Dermis blood vessel endothelial cell (primary cell): ENCODE measurements around the gene ADGRV1. TPM values are rescaled to one million over a fixed set of nuclear protein-coding genes. Genes with fewer than 3 reads are reported as not detected.
"Not testable (repeated sequence)": the region's sequence is repeated elsewhere in the genome, so short reads cannot be mapped to it uniquely, and the experiment has no call there.

ENCODE experiments used
- DNase-seq: peaks from one replicate; pipeline ENCODE4 v3.0.0; 2010
- total RNA-seq: library from RNA; depleted of rRNA; stranded (reverse); fragments of >200 nt; gene quantifications from 2 replicates; pipeline ENCODE4 v1.2.3, GENCODE V29; 2014

The ADGRV1 gene
- total RNA-seq, 1 donor from 2014 or later: under 0.01 TPM

DNA sequence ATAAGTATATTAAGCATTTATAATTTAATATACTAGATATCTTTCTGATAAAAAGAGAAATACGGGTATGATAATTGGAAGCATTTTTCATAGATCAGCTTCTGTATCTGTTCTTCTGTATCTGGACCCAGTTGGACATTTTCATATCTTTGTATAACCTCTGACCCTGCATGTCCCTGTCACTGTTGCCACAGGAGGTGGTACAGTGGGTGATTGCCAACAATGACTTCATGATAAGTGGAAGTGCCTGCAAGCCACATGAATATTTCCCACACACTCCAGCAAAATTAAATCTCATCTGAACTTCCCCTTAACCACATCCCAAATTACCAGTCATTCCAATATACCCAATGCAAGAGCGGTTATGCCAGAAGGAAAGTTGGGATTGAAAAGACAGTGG is 448.1 kb downstream of the ADGRV1 start:
- DNase-seq: no peak

DNA sequence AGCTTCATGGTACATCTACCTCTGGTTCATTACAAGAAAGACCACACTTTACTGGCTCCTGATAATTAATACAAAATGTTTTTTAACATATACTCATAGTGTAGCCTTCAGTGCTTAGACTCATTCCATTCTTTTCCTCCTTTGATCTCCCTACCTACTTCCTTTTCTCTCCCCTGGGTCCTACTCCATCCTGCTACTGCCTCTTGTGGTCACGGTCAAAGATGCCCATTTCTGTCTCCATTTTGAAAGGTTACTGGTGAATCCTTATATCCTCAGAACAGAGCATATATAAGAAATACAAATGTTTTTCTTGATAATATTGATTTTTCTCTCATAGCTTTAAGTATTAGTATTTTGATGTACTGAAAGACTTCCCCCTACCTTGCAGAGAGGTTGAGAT is 448.7 kb downstream of the ADGRV1 start:
- no peak for DNase-seq

DNA sequence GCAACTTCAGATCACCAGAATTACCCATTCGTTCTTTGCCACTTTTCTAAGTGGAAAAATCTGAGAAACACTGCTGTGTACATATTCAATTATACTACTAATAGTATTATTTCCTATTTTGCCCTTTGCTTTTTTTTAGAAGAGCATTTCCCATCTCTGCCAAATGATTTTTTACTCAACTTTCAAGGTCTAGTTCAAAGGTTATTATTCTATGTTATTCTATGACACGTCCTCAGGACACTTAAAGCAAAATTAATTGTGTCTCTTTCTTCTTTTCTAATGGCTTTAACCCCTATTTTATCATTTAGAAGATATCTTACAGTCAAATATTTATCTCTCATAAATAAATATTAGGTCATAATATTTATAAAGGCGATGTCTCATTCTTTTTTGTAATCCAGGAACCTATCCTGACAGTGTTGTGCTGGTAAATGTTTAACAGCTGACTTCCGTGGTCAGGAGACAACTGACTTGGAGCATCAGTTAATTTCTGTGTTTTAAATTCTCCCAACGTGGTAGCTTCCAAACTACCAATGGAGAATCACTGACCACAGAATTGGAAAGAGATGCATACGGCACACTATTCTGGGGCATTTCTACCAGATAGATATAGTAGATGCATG is 449.3 kb downstream of the ADGRV1 start:
- no peak for DNase-seq

DNA sequence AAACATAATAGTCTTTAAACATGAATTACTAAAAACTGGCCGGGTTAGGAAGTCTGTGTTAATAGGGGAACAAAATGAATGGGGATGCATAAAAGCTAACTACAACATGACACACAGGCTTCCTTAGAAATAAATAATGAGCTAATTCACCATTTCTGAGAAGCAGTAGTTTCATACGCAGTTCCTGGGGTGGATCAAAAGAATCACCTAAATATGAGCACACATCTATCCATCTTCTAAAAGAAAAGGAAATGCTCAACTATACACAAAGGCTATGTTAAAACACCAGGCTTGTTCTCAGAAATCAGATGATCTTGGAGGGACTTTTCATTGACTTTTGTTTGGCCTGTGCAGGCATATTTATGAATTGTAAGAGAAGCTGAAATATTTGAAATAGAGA is 451.5 kb downstream of the ADGRV1 start:
- no peak for DNase-seq

DNA sequence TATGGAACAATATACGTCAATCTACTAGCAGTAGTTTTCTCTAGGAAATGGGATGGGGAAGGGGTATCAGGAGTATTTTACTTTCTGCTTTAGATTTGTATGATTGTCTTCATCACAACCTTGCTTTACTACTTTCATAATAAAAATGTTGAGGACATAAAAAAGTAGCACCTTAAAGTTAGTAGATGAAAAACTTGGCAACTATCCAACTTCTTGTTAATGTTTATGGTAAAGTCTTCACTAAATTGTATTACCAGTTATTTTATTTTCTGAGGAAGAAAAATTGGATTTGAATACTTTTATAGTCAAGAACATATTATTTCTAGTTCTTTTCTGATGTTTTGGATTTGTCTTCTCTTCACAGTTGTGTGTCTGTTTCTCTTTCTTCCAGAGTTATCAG is 452.4 kb downstream of the ADGRV1 start:
- no peak for DNase-seq

DNA sequence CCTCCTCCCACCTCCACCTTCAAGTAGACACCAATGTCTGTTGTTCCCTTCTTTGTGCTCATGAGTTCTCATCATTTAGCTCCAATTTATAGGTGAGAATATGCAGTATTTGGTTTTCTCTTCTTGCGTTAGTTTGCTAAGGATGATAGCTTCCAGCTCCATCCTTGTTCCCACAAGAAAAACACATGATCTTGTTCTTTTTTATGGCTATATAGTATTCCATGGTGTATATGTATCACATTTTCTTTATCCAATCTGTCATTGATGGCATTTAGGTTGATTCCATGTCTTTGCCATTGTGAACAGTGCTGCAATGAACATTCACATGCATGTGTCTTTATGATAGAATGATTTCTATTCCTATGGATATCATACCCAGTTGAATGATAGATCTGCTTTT is 454.3 kb downstream of the ADGRV1 start:
- DNase-seq: not testable (repeated sequence)

DNA sequence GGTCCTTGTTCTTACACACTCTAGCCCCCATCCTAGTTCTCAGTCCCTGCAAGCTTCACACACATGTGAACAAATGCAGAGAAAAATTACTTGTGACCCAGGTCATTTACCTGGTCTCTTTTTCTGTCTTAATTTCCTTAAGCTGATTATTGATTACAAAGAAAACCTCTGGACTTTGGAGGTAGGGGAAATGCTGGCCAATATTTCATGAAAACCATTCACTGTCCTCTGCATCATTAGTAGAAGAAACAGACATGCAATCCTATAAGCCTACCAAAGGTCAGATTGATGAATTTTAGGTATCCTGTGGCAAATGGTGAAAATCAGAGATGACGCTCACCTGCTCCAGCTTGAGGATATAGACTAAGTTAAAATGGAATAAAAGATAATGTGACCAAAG is 457.7 kb downstream of the ADGRV1 start:
- no peak for DNase-seq

DNA sequence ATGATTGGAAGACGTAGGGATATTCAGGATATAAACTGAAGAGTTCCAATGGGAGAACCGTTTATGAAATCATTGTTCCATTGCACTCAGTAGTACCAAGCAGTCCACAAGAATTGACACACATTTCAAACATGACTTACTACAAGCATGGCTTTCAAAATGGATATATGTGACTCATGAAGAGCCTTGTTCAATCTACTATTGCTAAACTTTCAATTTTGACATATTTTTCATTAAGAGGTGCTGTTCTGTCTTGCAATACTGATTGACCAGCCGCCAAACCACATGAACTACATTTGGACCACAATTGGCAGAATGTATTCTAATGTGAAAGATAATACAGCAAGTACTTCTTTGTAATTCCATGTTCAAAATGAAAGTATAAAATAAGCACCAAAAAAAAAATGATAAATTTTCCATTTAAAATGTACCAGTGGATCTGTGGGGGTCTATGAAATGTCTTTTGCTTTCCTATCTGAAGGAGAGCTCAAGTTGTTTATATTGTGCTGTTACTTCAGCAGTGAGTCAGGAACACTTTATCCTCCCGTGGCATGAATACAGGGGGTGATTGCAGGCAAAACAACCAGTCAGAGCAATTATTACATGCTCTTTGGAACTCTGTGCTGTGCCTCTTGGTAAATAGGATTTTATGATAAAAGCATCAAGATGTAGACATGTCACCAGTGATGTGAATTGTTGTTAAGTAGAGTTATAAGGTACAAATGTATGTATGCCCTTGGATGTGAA is 458.5 kb downstream of the ADGRV1 start:
- DNase-seq: no peak

DNA sequence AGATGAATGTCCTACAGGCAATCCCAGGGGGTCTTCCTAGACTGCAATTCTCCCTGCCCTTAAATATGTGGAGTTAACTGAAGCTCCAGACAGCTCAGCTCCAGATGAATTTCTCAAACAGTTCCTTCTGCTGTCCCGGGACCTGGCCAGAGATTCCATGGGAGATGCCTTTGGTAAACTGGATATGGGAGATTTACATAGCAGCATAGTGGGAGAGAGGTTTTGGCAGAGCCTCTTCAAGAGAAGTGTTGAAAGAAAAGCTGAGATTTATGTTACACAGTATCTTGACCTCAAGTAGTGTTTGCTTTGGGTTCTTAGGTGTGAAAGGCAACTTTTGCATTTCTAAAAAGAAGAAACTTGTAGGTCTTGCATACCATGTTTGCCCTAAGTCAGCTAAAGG is 459.6 kb downstream of the ADGRV1 start:
- no peak for DNase-seq

DNA sequence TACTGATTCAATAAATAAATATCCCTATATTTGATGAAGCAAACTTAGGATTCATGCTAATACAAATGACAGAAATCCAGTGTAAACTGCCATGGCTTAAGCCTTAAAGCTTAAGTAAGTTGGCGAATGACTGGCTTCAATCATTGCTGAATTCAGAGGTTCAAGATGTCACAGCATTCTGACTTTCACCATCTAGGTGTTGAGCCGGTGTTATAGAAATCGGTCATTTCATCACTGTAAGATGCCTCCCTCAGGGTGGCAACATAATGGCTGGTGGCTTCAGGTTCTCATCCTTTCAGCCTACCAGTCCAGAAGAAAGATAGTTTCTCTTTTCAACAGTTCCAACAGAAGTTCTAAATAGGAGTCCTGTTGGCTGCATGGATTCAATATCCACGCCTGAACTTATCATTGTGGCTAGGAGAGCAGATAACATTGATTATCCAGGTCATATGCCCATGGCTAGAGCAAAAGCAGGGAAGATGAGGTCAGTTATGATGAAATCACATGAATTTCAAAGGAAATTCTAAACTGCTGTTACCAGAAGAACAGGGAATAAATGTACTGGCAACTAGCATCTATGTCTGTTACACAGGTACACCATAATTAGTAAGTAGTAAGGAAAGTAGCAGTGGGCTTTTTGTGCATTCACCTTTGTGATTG is 460.2 kb downstream of the ADGRV1 start:
- no peak for DNase-seq

DNA sequence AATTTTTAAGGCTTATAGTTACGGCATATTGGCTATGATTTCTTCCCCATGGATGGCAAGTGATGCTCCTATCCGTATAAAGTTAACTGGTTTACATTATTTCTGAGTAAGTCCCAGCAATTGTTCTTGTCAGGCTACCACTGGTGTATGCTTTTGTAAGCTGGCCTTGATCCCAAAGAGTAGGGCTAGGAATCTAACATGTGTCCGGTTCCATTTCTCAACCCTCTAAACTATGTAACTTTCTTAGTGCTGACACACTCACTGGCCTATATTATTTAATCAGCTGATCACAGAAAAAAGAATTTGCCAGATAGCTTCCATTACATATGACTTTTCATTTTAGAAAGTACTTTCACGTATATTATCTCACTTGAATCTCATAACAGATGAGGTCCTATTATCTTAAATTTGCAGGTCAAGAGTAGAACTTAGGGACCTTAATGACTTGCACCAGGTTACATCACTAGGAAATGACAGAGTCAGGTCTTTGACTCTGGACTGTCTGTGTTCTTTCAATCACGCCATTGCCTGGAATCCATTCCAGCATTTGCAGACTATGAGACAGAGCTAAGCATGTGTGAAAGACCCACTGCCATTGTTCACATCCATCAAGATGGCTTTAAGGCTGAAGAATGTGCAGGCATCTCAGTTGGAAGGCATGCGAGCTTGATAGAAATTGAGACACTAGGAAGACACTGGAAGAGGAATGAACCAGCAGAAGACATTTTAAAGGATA is 461.6 kb downstream of the ADGRV1 start:
- DNase-seq: no peak

DNA sequence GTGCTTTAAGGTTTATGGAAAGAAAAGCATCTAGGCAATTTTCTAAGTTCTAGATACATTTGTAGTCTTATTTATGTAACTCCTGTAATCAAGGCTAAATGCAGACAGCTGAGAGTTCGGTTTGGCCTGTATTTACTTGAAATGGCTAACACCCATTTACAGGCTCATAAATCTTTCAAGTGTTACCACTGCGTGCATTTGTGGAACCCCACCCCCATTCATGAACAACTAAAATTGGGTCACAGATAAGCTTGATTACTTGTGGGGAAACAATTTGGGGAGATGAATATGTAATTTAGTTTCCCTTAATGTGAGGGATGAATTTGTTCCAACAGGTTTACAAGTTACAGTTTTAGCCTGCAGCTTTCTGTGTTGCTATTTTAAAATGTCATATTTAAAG is 463.9 kb downstream of the ADGRV1 start:
- no peak for DNase-seq

DNA sequence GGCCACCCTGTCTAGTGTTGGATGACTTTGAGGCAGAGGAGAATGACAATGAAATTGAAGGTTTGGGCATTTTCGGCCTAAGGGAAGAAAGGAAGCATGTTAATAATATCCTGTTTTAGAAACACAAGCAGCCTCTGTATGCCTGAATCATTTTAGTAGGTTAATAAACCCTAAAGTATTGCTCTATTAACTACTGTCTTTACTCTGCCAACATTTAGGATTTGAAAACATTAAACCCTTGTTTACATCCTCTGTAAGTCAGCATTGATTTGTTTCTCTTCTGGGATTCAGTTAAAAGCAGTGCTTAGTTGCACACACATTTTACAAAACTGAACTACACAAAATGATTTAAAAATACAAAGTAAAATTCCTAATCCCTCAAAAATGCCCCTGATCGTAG is 465.6 kb downstream of the ADGRV1 start:
- no peak for DNase-seq

DNA sequence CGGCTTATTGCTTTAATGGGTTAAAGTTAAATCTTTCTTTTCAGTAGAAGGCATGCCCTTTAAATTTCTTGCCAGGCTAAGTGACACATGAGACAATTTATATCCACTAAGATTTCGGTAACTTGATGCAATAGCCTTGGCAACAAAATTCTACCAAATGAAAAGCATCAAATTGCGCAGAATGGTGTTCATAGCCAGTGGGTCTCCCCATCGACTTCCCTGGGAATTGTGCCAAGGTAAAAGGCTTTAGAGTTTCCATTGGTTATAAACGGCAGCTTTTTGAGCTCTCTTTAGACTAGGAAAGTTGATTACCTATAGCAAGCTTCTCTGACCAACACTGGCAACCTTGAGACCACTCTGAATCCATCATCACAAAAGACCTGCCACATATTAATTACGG is 466.1 kb downstream of the ADGRV1 start:
- DNase-seq: no peak

DNA sequence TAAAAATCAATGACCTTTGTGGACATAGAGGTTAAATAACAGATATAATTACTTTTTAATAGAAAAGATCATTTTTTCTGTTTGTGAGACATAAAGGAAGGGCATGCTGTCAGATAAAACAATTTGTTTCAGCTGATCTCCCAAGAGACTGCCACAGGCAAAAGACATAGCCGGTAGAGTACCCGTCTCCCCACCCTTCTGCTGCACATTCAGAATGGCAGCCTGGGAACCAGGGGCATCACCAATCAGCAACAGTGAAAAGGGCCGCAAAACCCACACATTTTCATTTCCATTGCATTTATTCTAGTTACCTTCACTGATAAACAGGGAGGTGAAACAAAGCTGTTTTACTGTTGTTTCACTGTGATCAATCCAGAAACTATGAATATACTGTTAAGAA is 466.9 kb downstream of the ADGRV1 start:
- DNase-seq: no peak

DNA sequence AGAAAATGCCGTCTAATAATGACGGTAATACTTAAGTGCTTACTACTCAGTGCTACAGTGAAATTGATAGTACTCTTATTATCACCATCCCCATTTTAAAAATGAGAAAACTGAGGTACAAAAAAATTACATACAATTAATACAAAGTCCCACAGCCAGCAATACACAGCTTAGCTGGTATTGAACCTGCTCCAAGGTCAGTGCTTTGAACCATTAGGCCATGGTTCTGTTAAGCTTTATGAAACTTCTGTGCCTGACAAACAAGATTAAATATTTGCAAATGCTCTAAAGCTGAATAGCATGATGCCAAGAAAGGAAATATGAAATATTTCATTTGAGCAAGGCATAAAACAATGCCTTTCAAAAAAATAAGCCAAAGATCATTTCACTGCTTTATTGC is 467.4 kb downstream of the ADGRV1 start:
- DNase-seq: no peak

DNA sequence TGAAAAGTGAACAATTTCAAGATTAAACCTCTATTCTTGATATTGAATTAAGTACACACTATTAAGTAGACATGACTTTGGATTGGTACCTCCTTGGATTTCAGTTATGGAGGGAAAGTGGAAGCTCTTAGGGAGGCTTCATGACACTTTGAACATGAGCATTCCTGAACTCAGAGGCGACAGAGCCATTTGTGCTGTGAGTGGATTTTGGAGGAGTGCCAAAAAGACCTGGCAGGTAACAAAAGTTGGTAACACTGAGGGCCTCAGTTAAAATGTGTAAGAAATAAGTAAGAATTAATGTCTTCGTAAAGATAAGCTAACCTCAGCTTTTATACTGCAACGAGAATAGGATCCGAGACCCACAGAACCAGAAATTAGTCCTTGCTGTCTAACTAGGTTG is 467.9 kb downstream of the ADGRV1 start:
- no peak for DNase-seq

DNA sequence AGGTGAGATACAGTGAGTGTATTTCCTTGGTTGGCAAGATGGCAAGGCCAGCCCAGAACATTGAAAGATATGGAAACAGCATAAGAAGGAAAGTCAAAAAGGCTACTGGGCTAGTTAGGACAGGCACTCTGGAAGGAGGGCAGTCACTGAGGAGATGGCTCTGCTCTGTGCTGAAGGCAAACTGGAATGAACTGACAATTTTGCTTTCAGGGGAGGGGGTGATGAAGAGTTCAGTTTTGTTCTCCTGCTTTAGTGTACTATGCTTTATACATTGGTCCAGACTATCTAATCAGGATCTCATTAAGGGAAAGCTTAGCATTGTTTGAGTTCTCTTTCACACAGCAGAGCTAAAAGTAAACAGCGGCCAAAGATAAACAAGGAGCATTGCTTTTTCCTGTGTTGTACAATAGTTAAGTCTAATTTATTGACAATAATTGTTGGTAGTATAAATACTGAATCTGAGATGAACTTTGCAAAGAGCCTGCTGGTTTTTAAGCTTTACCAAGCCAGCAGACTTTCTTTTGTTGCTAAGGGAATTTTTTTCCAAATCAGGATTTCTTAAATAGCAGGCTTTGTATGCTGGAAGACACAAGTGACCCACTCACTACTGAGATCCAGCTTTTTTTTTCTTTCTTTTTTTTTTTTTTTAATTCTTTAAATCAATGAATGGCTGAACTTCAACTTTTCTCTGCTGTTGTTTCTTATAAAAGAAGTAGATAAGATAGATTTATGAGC is 469.0 kb downstream of the ADGRV1 start:
- DNase-seq: no peak

DNA sequence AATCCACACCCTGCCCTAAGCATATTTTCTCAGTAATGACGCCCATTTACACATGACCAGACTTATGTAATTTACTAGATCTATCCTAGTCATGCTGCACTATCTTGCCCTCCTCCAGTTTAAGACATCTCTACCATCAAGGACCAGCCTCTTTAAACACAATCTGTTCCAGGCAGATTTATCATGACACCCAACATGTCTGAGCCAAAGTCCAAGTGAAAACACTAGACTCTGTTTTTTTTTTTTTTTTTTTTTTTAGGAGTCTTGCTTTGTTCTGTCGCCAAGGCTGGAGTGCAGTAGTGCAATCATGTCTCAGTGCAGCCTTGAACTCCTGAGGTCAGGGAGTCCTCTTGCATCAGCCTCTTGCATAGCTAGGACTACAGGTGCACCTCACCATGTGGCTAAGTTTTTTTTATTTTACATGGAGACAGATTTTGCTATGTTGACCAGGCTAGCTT is 469.9 kb downstream of the ADGRV1 start:
- no peak for DNase-seq

DNA sequence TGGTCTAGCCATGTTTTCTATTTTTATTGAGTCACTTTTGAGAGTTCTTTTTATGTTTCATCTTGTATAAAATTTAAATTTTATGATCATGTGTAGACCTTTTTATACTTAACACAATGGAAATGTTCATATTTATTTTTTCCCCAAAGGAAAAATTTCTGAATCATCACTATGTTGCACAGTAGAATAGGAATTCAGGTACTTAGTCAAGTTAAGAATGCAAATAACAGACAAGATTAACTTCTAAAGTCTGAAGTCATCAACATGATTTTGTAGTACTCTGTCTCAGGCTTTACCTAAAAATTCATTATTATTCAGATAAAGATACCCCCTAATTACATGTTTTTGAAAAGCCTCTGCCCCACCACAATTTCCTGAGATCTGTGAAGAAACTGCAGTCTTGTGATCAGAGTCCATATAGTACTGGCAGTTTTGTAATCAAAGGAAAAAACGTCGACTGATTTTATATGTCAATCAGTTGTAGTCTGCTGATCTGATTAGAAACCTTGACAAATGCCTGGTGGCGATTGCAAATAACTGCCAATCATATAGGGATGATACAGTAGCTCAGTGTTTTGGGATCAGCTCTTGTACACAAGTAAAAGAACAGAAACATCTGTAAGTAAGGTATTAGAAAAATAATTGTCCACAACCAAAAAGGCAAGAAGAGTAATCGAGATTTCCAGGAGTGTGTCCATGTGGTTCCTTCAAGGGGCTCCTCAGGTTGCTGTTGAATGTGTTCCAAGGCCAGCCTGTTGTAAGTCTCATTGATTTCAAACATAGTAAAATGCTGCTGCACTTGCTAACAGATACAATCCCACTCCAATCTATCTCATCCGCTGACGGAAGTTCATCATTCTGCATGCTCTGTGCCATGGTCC is 472.2 kb downstream of the ADGRV1 start:
- DNase-seq: no peak

DNA sequence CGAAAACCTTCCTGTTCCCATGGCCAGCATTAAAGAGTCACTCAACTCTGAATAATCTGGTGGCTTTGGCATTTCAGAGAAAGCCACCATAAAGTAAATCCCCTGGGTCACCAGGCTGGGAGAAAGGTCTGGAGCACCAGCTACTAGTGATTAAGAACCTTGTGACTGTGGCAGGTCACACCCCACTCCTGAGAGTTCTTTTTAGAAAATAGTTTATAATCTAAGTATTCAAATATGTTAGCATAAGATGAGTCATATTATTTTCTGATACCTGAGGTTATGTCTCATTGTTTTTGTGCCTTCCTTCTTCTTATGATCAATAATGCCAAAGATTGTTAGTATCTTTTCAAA is 472.8 kb downstream of the ADGRV1 start:
- DNase-seq: no peak

DNA sequence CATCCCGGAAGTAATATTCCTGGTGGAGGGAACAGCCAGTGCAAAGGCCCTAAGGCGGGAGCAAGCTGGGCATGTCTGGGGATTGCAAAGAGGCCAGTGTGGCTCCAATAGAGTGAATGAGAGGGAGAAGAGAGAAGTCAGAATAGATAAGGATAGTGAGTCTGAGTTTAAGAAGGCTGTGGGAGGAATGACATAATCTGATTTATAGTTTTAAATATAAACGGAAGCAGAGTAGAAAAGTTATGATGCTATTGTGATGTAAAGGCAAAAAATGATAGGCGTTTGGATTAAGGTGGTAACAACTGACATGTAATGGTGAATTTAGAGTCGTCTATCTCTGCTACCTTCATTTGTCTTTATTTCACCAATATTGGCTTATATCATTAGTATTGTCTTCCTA is 473.5 kb downstream of the ADGRV1 start:
- no peak for DNase-seq
